ENCODE measurements around the gene NCLN. TPM values are rescaled to one million over a fixed set of nuclear protein-coding genes. Genes with fewer than 3 reads are reported as not detected.
"Not testable (repeated sequence)": the region's sequence is repeated elsewhere in the genome, so short reads cannot be mapped to it uniquely, and the experiment has no call there.

The NCLN gene
- total RNA-seq, 2 donors from 2014 or later: 29.4 to 40.4 TPM

DNA sequence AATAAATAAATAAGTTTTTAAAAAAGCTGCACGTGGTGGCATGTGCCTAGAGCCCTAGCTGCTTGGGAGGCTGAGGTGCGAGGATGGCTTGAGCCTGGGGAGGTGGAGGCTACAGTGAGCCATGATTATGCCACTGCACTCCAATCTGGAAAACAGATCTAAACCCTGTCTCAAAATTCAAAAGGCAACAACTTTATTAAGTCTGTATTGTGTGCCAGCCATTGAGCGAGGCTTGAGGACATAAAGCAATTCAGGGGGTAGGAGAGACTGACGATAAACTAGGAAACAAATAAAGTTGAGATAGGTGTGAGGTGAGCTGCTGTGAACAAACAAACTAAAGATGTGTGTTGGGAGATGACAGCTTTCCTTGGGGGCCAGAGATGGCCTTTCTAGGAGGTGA, 47.4 kb downstream of the NCLN start:
- no peaks in the 10 kb centered on the region for H3K27me3 ChIP-seq (replicated peaks; ENCODE audit: insufficient read depth)
- H3K4me3 ChIP-seq: no peak overlapping the region
- ATAC-seq (ENCODE audit: insufficient number of reproducible peaks, low FRiP score, low read depth): no peak
- no peaks in the 10 kb centered on the region for H3K9me3 ChIP-seq
- H3K4me1 ChIP-seq (ENCODE audit: control insufficient read depth in 1 of 2, low read depth in 2 of 2): no peaks in the 10 kb centered on the region
- H3K27ac ChIP-seq: no peak overlapping the region
- DNase-seq (ENCODE audit: low spot score): no peak
- no peaks in the 10 kb centered on the region for H3K36me3 ChIP-seq
- no peak for TF ChIP-seq CTCF (IDR thresholded peaks at IDR 0.05)

DNA sequence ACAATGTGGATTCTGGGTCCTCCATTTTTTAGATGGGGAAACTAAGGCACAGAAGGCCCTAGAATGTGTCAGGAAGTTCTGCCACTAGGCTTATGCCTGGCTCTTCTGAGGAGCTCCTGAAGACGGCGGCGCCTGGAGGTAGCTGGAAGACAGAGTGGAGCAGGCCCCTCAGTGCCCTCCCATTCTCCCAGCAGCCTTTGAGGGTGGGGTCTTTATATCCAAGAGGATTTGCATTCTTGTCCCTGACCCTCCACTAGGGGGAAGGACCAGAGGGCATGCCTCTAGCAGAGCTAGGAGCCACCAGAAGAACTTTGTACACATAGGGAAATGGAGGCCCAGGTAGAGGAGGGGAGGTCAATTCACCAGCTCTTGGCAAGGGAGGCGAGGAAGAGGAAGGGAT, 48.1 kb downstream of the NCLN start:
- H3K9me3 ChIP-seq: no peaks in the 10 kb centered on the region
- no peaks in the 10 kb centered on the region for H3K36me3 ChIP-seq
- TF ChIP-seq CTCF (IDR thresholded peaks at IDR 0.05): no peak
- ATAC-seq (ENCODE audit: insufficient number of reproducible peaks, low FRiP score, low read depth) (no peak), DNase-seq (ENCODE audit: low spot score) (no peak)
- H3K4me1 ChIP-seq (ENCODE audit: control insufficient read depth in 1 of 2, low read depth in 2 of 2): no peaks in the 10 kb centered on the region
- H3K4me3 ChIP-seq: no peak overlapping the region
- H3K27ac ChIP-seq: no peak overlapping the region
- H3K27me3 ChIP-seq (replicated peaks; ENCODE audit: insufficient read depth): no peaks in the 10 kb centered on the region

DNA sequence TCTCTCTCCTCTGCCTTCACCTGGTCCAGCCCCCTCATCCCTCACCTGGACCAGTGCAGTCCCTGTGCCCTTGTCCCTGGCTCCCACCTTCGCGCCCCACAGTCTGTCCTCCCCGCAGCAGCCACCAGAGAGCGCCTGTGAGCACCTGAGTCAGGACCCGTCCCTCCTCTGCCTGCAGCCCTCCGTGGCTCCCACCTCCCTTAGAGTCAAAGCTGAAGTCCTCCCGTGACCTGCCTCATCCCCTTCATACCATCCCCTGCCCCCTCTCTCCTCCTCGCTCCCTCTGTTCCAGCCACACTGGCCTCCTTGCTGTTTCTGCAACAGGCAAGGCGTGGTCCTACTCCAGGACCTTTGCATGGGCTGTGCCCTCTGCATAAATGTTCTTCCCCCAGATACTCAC, 49.1 kb downstream of the NCLN start:
- H3K4me1 ChIP-seq (ENCODE audit: control insufficient read depth in 1 of 2, low read depth in 2 of 2): no peaks in the 10 kb centered on the region
- no peak overlapping the region for H3K4me3 ChIP-seq
- no peak overlapping the region for H3K27ac ChIP-seq
- DNase-seq (ENCODE audit: low spot score) (no peak), ATAC-seq (ENCODE audit: insufficient number of reproducible peaks, low FRiP score, low read depth) (no peak)
- H3K9me3 ChIP-seq: no peaks in the 10 kb centered on the region
- TF ChIP-seq CTCF (IDR thresholded peaks at IDR 0.05): no peak
- H3K27me3 ChIP-seq (replicated peaks; ENCODE audit: insufficient read depth): no peaks in the 10 kb centered on the region
- no peaks in the 10 kb centered on the region for H3K36me3 ChIP-seq

DNA sequence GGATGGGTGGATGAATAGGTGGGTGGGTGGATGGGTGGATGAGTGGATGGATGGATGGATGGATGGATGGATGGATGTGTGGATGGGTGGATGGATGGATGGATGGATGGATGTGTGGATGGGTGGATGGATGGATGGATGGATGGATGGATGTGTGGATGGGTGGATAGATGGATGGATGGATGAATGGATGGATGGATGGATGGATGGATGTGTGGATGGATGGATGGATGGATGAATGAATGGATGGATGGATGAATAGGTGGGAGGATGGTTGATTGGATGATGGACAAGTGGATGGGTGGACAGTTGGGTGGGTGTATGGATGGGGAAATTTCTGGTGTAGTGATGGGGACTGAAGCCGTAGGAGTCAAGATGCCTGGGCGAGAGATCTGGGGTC, 49.9 kb downstream of the NCLN start:
- not testable (repeated sequence) for H3K4me1 ChIP-seq (ENCODE audit: control insufficient read depth in 1 of 2, low read depth in 2 of 2); DNase-seq (ENCODE audit: low spot score); H3K9me3 ChIP-seq; H3K27me3 ChIP-seq (replicated peaks; ENCODE audit: insufficient read depth); ATAC-seq (ENCODE audit: insufficient number of reproducible peaks, low FRiP score, low read depth); H3K27ac ChIP-seq; H3K4me3 ChIP-seq; H3K36me3 ChIP-seq

DNA sequence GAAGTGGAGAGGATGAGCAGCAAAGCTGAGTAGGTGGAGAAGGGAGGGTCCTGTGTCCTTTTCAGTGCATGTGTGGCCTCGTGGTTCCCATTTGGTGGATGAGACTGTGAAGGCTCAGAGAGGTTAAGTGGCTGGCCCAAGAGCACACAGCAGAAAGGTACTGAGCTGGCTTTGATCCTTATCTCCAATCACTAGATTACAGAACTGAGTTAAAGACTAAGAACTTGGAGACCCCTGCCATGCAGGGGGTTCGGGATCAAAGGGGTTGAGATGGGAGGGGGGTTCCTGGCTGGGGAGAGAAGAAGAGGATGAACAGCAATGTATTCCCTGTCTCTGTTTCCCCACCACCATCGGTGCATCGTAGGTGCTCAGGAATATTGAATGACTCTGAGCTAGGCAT, 50.5 kb downstream of the NCLN start:
- no peak for ATAC-seq (ENCODE audit: insufficient number of reproducible peaks, low FRiP score, low read depth)
- Histone ChIP-seq H3K36me3 (no peaks in the 10 kb centered on the region), H3K27me3 (replicated peaks; ENCODE audit: insufficient read depth) (no peaks in the 10 kb centered on the region), H3K4me3 (no peak overlapping the region), H3K27ac (no peak overlapping the region), H3K9me3 (no peaks in the 10 kb centered on the region), H3K4me1 (ENCODE audit: control insufficient read depth in 1 of 2, low read depth in 2 of 2) (no peaks in the 10 kb centered on the region)
- no peak for DNase-seq (ENCODE audit: low spot score)
- TF ChIP-seq CTCF (IDR thresholded peaks at IDR 0.05): no peak

- no peaks in the 10 kb centered on the region for H3K27me3 ChIP-seq (replicated peaks; ENCODE audit: insufficient read depth)
- H3K4me3 ChIP-seq: no peak overlapping the region
- no peak for ATAC-seq (ENCODE audit: insufficient number of reproducible peaks, low FRiP score, low read depth)
- no peaks in the 10 kb centered on the region for H3K36me3 ChIP-seq
- DNase-seq (ENCODE audit: low spot score): no peak
- no peaks in the 10 kb centered on the region for H3K9me3 ChIP-seq
- TF ChIP-seq CTCF (IDR thresholded peaks at IDR 0.05): no peak
- H3K27ac ChIP-seq: no peak overlapping the region
- no peaks in the 10 kb centered on the region for H3K4me1 ChIP-seq (ENCODE audit: control insufficient read depth in 1 of 2, low read depth in 2 of 2)
Observed at GRCh38 chr19:3238066-3238561, 52.4 kb downstream of the NCLN start.
